22Rv1 (cell line): ENCODE data around the gene ADAMTS17.

Experiments
- H3K27ac ChIP-seq: fragments of 450-650 bp; 2 replicates; pipeline ENCODE4 v1.5.1; 2017
- ZFX ChIP-seq: fragments of 450-650 bp; IDR thresholded peaks from 2 replicates; pipeline ENCODE4 v1.6.1; 2017; ENCODE audit warnings: antibody characterized with exemption, borderline replicate concordance
- TF ChIP-seq, protein P1 (sequence below): fragments of 450-650 bp; IDR thresholded peaks from 2 replicates; pipeline ENCODE4 v1.5.1; 2017; ENCODE audit warnings: mild to moderate bottlenecking

The ADAMTS17 gene

DNA sequence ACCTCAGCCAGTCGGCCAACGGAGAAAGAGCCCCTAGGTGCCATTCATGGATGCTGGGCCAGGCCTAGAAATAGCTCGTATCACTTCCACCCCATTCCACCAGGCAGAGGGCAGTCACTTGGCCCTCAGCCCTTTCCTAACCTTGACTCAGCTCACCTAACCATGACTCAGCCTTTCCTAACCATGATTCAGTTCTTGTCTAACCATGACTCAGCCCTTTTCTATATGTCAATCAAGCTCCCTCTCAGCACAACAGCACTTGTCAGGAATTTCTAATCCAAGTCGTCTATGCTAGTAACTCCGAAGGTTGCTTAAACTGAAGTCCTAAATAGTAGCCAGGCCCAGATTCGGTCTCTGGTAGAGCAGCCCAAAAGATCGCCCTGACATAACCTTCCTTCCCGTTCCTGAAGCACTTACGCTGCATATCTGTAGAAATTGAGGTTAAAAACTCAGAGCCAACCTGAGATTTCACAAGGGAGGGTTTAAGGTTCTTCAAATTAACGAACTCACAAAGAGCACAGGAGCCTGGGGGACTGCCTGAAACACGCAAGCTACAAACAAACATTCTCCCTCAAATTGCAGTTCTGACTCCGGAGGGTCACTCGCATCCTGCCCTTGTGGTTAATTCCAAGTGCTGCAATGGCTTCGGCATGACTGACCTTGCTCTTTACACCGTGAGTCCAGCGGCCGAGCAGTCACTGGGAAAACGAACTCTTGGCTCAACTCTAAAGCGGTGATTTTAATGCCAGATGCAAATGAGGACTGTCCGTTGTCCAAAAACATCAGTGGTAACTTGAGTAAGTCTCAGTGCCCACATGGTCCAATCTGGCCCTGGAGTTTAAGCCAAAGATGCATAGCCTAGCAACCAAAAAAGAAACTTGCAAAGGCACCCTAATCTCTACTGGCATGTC lies 99.9 kb downstream of the ADAMTS17 start:
- no peak for TF ChIP-seq ZFX
- TF ChIP-seq, protein P1, sequence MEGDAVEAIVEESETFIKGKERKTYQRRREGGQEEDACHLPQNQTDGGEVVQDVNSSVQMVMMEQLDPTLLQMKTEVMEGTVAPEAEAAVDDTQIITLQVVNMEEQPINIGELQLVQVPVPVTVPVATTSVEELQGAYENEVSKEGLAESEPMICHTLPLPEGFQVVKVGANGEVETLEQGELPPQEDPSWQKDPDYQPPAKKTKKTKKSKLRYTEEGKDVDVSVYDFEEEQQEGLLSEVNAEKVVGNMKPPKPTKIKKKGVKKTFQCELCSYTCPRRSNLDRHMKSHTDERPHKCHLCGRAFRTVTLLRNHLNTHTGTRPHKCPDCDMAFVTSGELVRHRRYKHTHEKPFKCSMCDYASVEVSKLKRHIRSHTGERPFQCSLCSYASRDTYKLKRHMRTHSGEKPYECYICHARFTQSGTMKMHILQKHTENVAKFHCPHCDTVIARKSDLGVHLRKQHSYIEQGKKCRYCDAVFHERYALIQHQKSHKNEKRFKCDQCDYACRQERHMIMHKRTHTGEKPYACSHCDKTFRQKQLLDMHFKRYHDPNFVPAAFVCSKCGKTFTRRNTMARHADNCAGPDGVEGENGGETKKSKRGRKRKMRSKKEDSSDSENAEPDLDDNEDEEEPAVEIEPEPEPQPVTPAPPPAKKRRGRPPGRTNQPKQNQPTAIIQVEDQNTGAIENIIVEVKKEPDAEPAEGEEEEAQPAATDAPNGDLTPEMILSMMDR = no peak
- H3K27ac ChIP-seq = no peak overlapping the region

DNA sequence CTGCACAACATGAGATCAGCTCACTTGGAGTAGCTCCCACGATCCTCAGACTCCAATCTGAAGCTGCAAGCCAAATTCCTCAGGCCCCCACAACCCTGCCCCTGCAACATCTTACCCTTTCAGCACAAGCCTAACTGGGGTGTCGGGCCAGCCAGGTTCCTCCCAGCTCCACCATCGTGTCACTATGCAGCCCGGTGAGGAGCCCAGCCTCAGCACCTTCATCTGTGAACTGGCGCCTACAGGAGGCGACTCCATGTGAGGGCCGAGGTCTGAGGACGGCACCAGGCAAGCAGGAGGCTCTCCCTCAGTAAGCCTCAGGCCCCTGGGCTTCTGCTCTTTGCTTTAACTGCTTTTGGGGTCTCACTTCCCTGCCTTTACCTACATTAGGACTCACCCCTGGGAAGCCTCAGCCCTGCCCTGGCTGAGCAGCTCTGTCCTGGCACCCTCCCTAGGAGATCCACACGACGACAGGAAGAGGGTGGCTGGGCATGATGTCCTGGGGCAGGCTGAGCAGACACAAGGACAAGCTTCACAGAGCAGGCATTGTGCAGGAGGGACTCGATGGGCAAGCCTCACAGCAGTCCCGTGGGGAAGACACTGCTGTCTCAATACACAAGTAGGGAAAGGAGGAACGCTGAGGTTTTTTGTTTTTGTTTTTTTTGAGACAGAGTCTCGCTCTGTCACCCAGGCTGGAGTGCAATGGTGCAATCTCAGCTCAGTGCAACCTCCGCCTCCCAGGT lies 104.6 kb downstream of the ADAMTS17 start:
- no peak for TF ChIP-seq ZFX
- TF ChIP-seq, protein P1 = no peak
- no peak overlapping the region for H3K27ac ChIP-seq

DNA sequence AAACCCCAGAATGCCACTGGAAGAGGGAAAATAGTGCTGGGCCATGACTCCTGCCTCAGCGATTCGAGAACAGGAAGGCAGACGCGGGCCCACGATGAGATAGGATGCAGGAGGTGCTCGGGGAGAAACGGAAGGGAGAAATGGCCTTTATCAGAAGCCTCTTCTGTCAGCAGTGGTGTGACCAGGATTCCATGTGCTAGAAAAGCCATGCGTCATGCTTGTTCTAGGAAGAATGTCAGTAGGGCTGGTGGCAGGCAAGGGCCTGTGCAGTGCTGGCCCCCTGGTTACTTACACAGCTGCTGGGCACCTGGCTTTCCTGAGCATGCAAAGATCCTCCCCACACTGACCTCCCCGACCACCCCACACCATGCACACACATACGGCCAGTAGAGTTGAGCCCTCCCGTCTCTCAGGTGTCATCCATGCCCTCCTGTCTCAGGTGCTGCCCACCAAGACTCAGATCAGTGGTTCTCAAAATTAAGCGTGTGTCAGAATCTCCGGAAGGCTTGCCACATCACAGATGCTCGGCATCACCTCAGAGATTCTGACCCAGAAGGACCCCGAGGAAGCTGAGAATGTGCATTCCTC lies 106.7 kb downstream of the ADAMTS17 start:
- TF ChIP-seq, protein P1 = no peak
- TF ChIP-seq ZFX = no peak
- no peak overlapping the region for H3K27ac ChIP-seq

DNA sequence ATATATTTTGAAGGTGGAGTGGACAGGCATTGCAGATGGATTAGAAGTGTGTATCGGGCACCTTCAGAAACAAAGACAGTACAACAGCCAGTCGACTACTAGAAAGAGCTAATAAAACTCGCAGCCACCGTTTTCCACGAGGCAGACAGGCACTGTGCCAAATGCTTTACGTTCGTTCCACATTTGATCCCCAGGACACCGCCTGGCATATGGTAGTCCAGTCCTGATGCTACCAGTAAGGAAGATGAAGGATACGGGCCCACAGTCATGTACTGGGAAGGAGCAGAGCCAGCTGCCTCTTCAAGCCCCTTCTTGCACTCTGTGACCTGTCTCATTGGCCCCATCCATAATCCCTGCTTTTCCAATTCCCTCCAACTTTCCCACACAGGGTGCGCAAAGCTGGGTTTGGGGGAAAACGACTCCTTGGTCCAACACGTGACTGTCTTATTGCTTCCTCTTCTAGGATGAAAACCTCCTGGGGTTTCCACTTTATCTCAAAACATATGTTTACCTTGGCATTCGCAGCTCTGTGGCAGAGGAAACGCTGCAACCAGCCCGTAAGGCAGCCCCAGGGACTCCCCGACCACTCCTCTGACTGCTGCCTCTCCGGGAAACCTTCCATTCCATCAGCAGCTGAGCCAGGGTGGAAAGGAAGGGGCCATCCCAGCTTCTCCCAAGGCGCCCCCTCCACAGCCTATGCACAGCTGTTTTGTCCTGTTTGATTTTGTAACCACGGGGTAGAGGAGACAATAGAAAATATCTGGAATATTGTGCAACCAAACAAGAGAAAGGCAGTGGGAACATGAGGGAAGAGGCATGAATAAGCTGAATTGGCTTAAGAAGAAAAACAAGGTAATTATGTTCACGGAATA lies 107.4 kb downstream of the ADAMTS17 start:
- TF ChIP-seq, protein P1 = no peak
- no peak for TF ChIP-seq ZFX
- H3K27ac ChIP-seq = no peak overlapping the region

DNA sequence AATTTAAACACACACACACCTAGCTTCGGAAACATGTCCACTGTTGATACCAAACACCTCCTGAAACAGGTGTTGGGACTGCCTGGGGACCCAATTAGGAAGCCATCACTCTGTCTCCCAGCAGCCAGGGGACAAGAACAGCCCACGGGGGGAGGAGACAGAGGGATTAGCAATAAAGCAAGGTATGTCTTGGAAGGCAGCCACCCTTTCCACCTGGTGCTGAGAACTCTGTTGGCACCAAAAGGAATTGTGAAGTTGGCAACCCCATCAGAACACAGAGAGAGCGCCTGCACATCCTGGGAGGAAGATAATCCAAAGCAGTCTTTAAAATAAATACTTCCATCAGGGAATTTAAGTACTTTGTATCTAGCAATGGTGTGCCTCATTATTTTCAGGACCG lies 111.0 kb downstream of the ADAMTS17 start:
- TF ChIP-seq, protein P1 = no peak
- TF ChIP-seq ZFX = no peak
- no peak overlapping the region for H3K27ac ChIP-seq

DNA sequence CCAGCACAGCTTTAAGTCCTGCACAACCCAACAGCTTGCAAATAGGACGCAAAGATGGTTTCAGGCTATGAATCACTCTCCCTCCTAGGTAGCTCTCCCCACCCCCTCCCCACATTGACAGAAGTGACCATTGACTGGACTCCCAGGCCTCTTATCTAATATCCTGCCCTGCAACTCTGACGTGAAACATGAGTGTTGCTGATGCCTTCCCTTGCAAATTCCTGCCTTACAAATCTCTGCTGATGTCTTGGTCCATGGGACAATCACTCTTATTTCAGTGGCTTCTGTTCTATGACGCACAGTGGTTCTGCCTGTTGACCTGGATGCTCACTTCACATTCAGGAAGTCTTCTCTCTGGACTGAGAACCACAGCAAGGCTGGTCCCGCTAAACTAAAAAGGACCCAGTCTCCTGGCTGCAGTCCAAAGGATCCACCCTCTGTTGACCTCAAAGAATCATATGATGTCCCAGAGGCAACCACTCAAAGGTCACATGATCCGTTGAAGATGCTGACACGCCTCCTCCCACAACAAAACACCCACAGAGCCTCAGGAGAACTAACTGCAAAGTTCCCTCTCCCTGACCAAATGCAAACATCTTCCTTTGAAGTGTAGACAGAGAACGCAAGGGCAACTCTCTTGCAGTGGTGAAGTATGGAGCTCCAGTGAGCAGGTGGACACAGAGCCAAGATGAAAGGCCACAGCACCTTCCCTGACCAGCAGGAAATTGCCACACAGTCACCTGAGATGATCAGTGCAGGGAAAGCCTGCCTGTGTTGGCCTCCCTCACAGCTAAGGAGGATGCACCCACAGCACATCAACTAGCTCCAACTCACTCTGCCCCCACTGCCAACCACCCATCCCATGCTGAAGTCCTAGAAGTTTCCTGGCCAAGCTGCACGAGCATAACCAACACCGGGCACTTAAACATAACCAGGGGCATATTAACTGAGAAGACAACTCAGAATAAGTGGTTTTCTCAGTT lies 112.3 kb downstream of the ADAMTS17 start:
- no peak for TF ChIP-seq ZFX
- TF ChIP-seq, protein P1 = no peak
- no peak overlapping the region for H3K27ac ChIP-seq
